Stimulated activated CD8-positive, alpha-beta memory T cell treated with anti-CD3 and anti-CD28 coated beads, Interleukin-15, amount 100 ng/mL, for 48 hours (primary cell): ENCODE measurements around the gene STIM2.
A peak's percentile ranks its signal among the peaks of the same experiment; 100 is the strongest.

Experiments
- DNase-seq, 2 donors: peaks; one replicate each; pipeline ENCODE4 v3.0.0-alpha.2; 2020; ENCODE audit warnings: low read depth in 2 of 2

STIM2 gene

GRCh38 chr4:26837993-26838842 is 22.4 kb upstream of the STIM2 start:
- DNase-seq: no peak

- DNase-seq: no peak
Observed at GRCh38 chr4:26839016-26839415, 21.6 kb upstream of the STIM2 start.

GRCh38 chr4:26839534-26839951 is 21.1 kb upstream of the STIM2 start:
- DNase-seq: no peak

- DNase-seq: no peak
Observed at GRCh38 chr4:26840786-26841185, 19.9 kb upstream of the STIM2 start.

GRCh38 chr4:26842911-26843310 is 17.7 kb upstream of the STIM2 start:
- DNase-seq: no peak

- no peak for DNase-seq
Observed at GRCh38 chr4:26850528-26850927, 10.1 kb upstream of the STIM2 start.

- DNase-seq: no peak
Observed at GRCh38 chr4:26851129-26851528, 9.5 kb upstream of the STIM2 start.

GRCh38 chr4:26854701-26855100 is 5.9 kb upstream of the STIM2 start:
- no peak for DNase-seq

- DNase-seq: no peak
Observed at GRCh38 chr4:26856906-26857277, 3.7 kb upstream of the STIM2 start.

- DNase-seq: peak; percentile 90 to 91
Observed at GRCh38 chr4:26857278-26858034, 3.2 kb upstream of the STIM2 start.

GRCh38 chr4:26858035-26858918 is 2.4 kb upstream of the STIM2 start:
- no peak for DNase-seq

- no peak for DNase-seq
Observed at GRCh38 chr4:26858947-26859401, 1.7 kb upstream of the STIM2 start.

GRCh38 chr4:26859762-26860156 is 882 bp upstream of the STIM2 start:
- no peak for DNase-seq

GRCh38 chr4:26860922-26861433 is 337 bp downstream of the STIM2 start:
- peak in 1 of 2 donors; percentile 35 for DNase-seq

GRCh38 chr4:26861434-26862186 is 969 bp downstream of the STIM2 start:
- peak; percentile 62 to 66 for DNase-seq

GRCh38 chr4:26862381-26862915 is 1.8 kb downstream of the STIM2 start:
- DNase-seq: no peak

GRCh38 chr4:26863512-26863911 is 2.9 kb downstream of the STIM2 start:
- DNase-seq: no peak

- DNase-seq: no peak
Observed at GRCh38 chr4:26864899-26865298, 4.3 kb downstream of the STIM2 start.

GRCh38 chr4:26866203-26866602 is 5.6 kb downstream of the STIM2 start:
- DNase-seq: no peak

GRCh38 chr4:26866781-26867180 is 6.1 kb downstream of the STIM2 start:
- no peak for DNase-seq
